Astrocyte (in vitro differentiated cells and primary cell): ENCODE results near the gene FBXO47. TPM values are rescaled to one million over a fixed set of nuclear protein-coding genes. Genes with fewer than 3 reads are reported as not detected.

ENCODE experiments used
- DNase-seq: peaks from one replicate; pipeline ENCODE4 v3.0.0-alpha.2; 2010; ENCODE audit warnings: low read depth
- FAIRE-seq: peaks from 2 replicates; lab custom pipeline; 2011; peaks lifted over from hg19 to GRCh38; lab: Jason Lieb, UNC
- H2AFZ ChIP-seq: 2 replicates; pipeline ENCODE4 v1.6.0; 2012; ENCODE audit warnings: low read depth, low read length, inconsistent platforms
- H3K27ac ChIP-seq: 2 replicates; pipeline ENCODE4 v1.5.1; 2011; ENCODE audit warnings: low read depth, low read length, inconsistent platforms
- H3K27me3 ChIP-seq: 2 replicates; pipeline ENCODE4 v1.6.0; 2011; ENCODE audit warnings: low read length, inconsistent platforms; ENCODE audit not compliant: insufficient read depth
- H3K36me3 ChIP-seq: 2 replicates; pipeline ENCODE4 v1.5.1; 2011; ENCODE audit warnings: low read length, inconsistent platforms; ENCODE audit not compliant: insufficient read depth
- H3K4me1 ChIP-seq: 2 replicates; pipeline ENCODE4 v1.5.1; 2011; ENCODE audit warnings: low read length, inconsistent platforms; ENCODE audit not compliant: insufficient read depth
- H3K4me2 ChIP-seq: 2 replicates; pipeline ENCODE4 v1.6.0; 2012; ENCODE audit warnings: low read length, inconsistent platforms
- H3K4me3 ChIP-seq: 2 replicates; pipeline ENCODE4 v1.5.1; 2011; ENCODE audit warnings: low read depth, mild to moderate bottlenecking, low read length, inconsistent platforms; ENCODE audit not compliant: insufficient read depth
- H3K79me2 ChIP-seq: 2 replicates; pipeline ENCODE4 v1.6.0; 2012; ENCODE audit warnings: mild to moderate bottlenecking, low read length, inconsistent platforms; ENCODE audit not compliant: insufficient read depth
- H3K9ac ChIP-seq: 2 replicates; pipeline ENCODE4 v1.6.0; 2012; ENCODE audit warnings: mild to moderate bottlenecking, low read length, inconsistent platforms
- H3K9me3 ChIP-seq: 2 replicates; pipeline ENCODE4 v1.5.1; 2012; ENCODE audit warnings: low read depth, mild to moderate bottlenecking, low read length, inconsistent platforms; ENCODE audit not compliant: insufficient read depth
- H4K20me1 ChIP-seq: 2 replicates; pipeline ENCODE4 v1.6.0; 2012; ENCODE audit warnings: low read length, inconsistent platforms; ENCODE audit not compliant: insufficient read depth
- H3K27ac Mint-ChIP-seq: one replicate; pipeline ENCODE4 v1.8.0; 2021; ENCODE audit warnings: mild to moderate bottlenecking, mixed read lengths; ENCODE audit not compliant: unreplicated experiment
- H3K27me3 Mint-ChIP-seq: one replicate; pipeline ENCODE4 v1.8.0; 2021; ENCODE audit warnings: low read depth, mixed read lengths; ENCODE audit not compliant: unreplicated experiment
- H3K36me3 Mint-ChIP-seq: one replicate; pipeline ENCODE4 v1.8.0; 2021; ENCODE audit warnings: low read depth, mixed read lengths; ENCODE audit not compliant: unreplicated experiment
- H3K4me1 Mint-ChIP-seq: one replicate; pipeline ENCODE4 v1.8.0; 2021; ENCODE audit warnings: low read depth, mixed read lengths; ENCODE audit not compliant: unreplicated experiment
- H3K4me3 Mint-ChIP-seq: one replicate; pipeline ENCODE4 v1.8.0; 2021; ENCODE audit warnings: mild to moderate bottlenecking, moderate library complexity, mixed read lengths; ENCODE audit not compliant: unreplicated experiment
- H3K9me3 Mint-ChIP-seq: one replicate; pipeline ENCODE4 v1.8.0; 2021; ENCODE audit warnings: mild to moderate bottlenecking, mixed read lengths; ENCODE audit not compliant: unreplicated experiment
- CTCF ChIP-seq: IDR thresholded peaks from 2 replicates; pipeline ENCODE4 v1.5.1; 2011; ENCODE audit warnings: low read depth, mild to moderate bottlenecking, inconsistent platforms, low read length, moderate library complexity; ENCODE audit not compliant: insufficient read depth
- EZH2 ChIP-seq: IDR thresholded peaks from 2 replicates; pipeline ENCODE4 v1.6.1; 2012; ENCODE audit warnings: mild to moderate bottlenecking, low read length, inconsistent platforms; ENCODE audit not compliant: insufficient read depth
- total RNA-seq: library from RNA; stranded (reverse); gene quantifications from 2 replicates; pipeline ENCODE4 v1.2.1, GENCODE V29; 2021

Gene FBXO47
- total RNA-seq, 1 donor from 2014 or later = not detected

- Histone ChIP-seq H3K4me2 (no peak overlapping the region), H3K4me1 (peaks cover 2% of the 10 kb centered on the region), H3K4me3 (no peak overlapping the region), H3K27ac (no peak overlapping the region), H3K79me2 (no peaks in the 10 kb centered on the region), H4K20me1 (no peaks in the 10 kb centered on the region), H3K27me3 (no peaks in the 10 kb centered on the region), H3K9ac (no peak overlapping the region), H2AFZ (no peak overlapping the region), H3K36me3 (no peaks in the 10 kb centered on the region), H3K9me3 (no peaks in the 10 kb centered on the region)
- H3K9me3 Mint-ChIP-seq = no peaks in the 10 kb centered on the region
- no peak overlapping the region for H3K4me3 Mint-ChIP-seq
- TF ChIP-seq EZH2 (no peak), CTCF (no peak)
- peaks cover 9% of the 10 kb centered on the region for H3K27me3 Mint-ChIP-seq
- H3K27ac Mint-ChIP-seq = no peak overlapping the region
- no peaks in the 10 kb centered on the region for H3K36me3 Mint-ChIP-seq
- no peak for FAIRE-seq
- no peak for DNase-seq
- no peaks in the 10 kb centered on the region for H3K4me1 Mint-ChIP-seq
These were observed 3.6 kb upstream of the FBXO47 start for GRCh38 chr17:38970804-38971203.

GRCh38 chr17:38970128-38970527 lies 2.9 kb upstream of the FBXO47 start:
- Histone ChIP-seq H3K9ac (no peak overlapping the region), H3K36me3 (no peaks in the 10 kb centered on the region), H3K79me2 (no peaks in the 10 kb centered on the region), H3K4me2 (no peak overlapping the region), H2AFZ (no peak overlapping the region), H3K27me3 (no peaks in the 10 kb centered on the region), H3K9me3 (no peaks in the 10 kb centered on the region), H3K4me1 (peaks cover 2% of the 10 kb centered on the region), H3K27ac (no peak overlapping the region), H4K20me1 (no peaks in the 10 kb centered on the region), H3K4me3 (no peak overlapping the region)
- Mint-ChIP-seq H3K4me1 (no peaks in the 10 kb centered on the region), H3K9me3 (no peaks in the 10 kb centered on the region), H3K36me3 (no peaks in the 10 kb centered on the region), H3K27me3 (peaks cover 9% of the 10 kb centered on the region), H3K4me3 (no peak overlapping the region), H3K27ac (no peak overlapping the region)
- TF ChIP-seq CTCF = no peak
- no peak for TF ChIP-seq EZH2
- FAIRE-seq = no peak
- DNase-seq = no peak

- no peak overlapping the region for H3K4me3 Mint-ChIP-seq
- H3K9ac ChIP-seq = no peak overlapping the region
- H3K9me3 Mint-ChIP-seq = no peaks in the 10 kb centered on the region
- peaks cover 9% of the 10 kb centered on the region for H3K27me3 Mint-ChIP-seq
- no peaks in the 10 kb centered on the region for H3K79me2 ChIP-seq
- peaks cover 2% of the 10 kb centered on the region for H3K4me1 ChIP-seq
- no peaks in the 10 kb centered on the region for H3K9me3 ChIP-seq
- FAIRE-seq = no peak
- H3K27me3 ChIP-seq = no peaks in the 10 kb centered on the region
- H3K36me3 ChIP-seq = no peaks in the 10 kb centered on the region
- H3K4me3 ChIP-seq = no peak overlapping the region
- H3K27ac ChIP-seq = no peak overlapping the region
- no peak for DNase-seq
- H3K4me2 ChIP-seq = no peak overlapping the region
- H3K27ac Mint-ChIP-seq = no peak overlapping the region
- H3K4me1 Mint-ChIP-seq = no peaks in the 10 kb centered on the region
- H2AFZ ChIP-seq = no peak overlapping the region
- H3K36me3 Mint-ChIP-seq = no peaks in the 10 kb centered on the region
- TF ChIP-seq EZH2 (no peak), CTCF (no peak)
- no peaks in the 10 kb centered on the region for H4K20me1 ChIP-seq
These were observed 2.1 kb upstream of the FBXO47 start for GRCh38 chr17:38969281-38969680.
